ENCODE data around the gene LMNTD1.
"Not testable (repeated sequence)": the region's sequence is repeated elsewhere in the genome, so short reads cannot be mapped to it uniquely, and the experiment has no call there.

DNA sequence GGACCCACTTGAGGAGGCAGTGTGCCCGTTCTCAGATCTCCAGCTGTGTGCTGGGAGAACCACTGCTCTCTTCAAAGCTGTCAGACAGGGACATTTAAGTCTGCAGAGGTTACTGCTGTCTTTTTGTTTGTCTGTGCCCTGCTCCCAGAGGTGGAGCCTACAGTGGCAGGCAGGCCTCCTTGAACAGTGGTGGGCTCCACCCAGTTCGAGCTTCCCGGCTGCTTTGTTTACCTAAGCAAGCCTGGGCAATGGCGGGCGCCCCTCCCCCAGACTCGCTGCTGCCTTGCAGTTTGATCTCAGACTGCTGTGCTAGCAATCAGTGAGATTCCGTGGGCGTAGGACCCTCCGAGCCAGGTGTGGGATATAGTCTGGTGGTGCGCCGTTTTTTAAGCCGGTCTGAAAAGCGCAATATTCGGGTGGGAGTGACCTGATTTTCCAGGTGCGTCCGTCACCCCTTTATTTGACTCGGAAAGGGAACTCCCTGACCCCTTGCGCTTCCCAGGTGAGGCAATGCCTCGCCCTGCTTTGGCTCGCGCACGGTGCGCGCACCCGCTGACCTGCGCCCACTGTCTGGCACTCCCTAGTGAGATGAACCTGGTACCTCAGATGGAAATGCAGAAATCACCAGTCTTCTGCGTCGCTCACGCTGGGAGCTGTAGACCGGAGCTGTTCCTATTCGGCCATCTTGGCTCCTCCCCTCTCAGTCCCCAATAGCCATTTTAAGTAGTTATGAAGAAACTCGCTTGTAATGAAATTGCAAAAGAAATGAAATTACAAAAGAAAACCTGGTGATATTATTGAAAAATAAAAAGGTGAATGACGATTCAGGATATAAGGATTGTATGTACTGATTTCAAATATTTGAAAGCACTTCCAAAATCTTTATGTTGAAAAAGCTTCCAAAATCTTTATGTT, 63.9 kb downstream of the LMNTD1 start:
- not testable (repeated sequence) for TF ChIP-seq ARHGAP35 (IDR thresholded peaks at IDR 0.05; ENCODE audit: partially characterized antibody); EP300 (IDR thresholded peaks at IDR 0.05; ENCODE audit: low read length); ELF1 (tag; IDR thresholded peaks at IDR 0.05); TAF1 (IDR thresholded peaks at IDR 0.05; ENCODE audit: control insufficient read depth, extremely low read depth, insufficient read depth, low read length, severe bottlenecking)
- TF ChIP-seq, protein P1, sequence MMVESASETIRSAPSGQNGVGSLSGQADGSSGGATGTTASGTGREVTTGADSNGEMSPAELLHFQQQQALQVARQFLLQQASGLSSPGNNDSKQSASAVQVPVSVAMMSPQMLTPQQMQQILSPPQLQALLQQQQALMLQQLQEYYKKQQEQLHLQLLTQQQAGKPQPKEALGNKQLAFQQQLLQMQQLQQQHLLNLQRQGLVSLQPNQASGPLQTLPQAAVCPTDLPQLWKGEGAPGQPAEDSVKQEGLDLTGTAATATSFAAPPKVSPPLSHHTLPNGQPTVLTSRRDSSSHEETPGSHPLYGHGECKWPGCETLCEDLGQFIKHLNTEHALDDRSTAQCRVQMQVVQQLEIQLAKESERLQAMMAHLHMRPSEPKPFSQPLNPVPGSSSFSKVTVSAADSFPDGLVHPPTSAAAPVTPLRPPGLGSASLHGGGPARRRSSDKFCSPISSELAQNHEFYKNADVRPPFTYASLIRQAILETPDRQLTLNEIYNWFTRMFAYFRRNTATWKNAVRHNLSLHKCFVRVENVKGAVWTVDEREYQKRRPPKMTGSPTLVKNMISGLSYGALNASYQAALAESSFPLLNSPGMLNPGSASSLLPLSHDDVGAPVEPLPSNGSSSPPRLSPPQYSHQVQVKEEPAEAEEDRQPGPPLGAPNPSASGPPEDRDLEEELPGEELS (CRISPR knock-in tag; IDR thresholded peaks at IDR 0.05; ENCODE audit: borderline replicate concordance), result not testable (repeated sequence)
- TF ChIP-seq, protein P2, sequence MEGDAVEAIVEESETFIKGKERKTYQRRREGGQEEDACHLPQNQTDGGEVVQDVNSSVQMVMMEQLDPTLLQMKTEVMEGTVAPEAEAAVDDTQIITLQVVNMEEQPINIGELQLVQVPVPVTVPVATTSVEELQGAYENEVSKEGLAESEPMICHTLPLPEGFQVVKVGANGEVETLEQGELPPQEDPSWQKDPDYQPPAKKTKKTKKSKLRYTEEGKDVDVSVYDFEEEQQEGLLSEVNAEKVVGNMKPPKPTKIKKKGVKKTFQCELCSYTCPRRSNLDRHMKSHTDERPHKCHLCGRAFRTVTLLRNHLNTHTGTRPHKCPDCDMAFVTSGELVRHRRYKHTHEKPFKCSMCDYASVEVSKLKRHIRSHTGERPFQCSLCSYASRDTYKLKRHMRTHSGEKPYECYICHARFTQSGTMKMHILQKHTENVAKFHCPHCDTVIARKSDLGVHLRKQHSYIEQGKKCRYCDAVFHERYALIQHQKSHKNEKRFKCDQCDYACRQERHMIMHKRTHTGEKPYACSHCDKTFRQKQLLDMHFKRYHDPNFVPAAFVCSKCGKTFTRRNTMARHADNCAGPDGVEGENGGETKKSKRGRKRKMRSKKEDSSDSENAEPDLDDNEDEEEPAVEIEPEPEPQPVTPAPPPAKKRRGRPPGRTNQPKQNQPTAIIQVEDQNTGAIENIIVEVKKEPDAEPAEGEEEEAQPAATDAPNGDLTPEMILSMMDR (IDR thresholded peaks at IDR 0.05 in 2 of 3, conservative IDR thresholded peaks at IDR 0.05 in 1 of 3; ENCODE audit: insufficient read depth in 2 of 3, low read depth in 1 of 3, low read length in 3 of 3), result not testable (repeated sequence)

All from K562 (cell line).